WERI-Rb-1 (cell line): Measurements from ENCODE around the gene ZFPL1.

Experiments used
- DNase-seq: peaks from one replicate; pipeline ENCODE4 v3.0.0-alpha.2; 2020
- H3K27ac ChIP-seq: fragments of 250-450 bp; sonication (Bioruptor Pico); 2 replicates; pipeline ENCODE4 v1.5.1; 2020; ENCODE audit warnings: mild to moderate bottlenecking, moderate library complexity
- H3K27me3 ChIP-seq: fragments of 250-450 bp; sonication (Bioruptor Pico); 2 replicates; pipeline ENCODE4 v1.5.1; 2021; ENCODE audit warnings: mild to moderate bottlenecking, low read depth, moderate library complexity; ENCODE audit not compliant: insufficient read depth, severe bottlenecking
- H3K36me3 ChIP-seq: fragments of 250-450 bp; sonication (Bioruptor Pico); 2 replicates; pipeline ENCODE4 v1.5.1; 2020; ENCODE audit warnings: mild to moderate bottlenecking, moderate library complexity
- H3K4me3 ChIP-seq: 2 replicates; pipeline ENCODE4 v1.5.1; 2011; ENCODE audit warnings: low read depth, mild to moderate bottlenecking, control low read depth, low read length
- H3K9me3 ChIP-seq: fragments of 250-450 bp; sonication (Bioruptor Pico); 2 replicates; pipeline ENCODE4 v1.5.1; 2021; ENCODE audit warnings: mild to moderate bottlenecking, moderate library complexity; ENCODE audit not compliant: severe bottlenecking
- CTCF ChIP-seq: IDR thresholded peaks from 2 replicates; pipeline ENCODE4 v1.5.1; 2011; ENCODE audit warnings: low read depth, mild to moderate bottlenecking, control low read depth, inconsistent platforms, low read length

The ZFPL1 gene

GRCh38 chr11:65083834-65084597 lies at the start of gene ZFPL1, which contains the start of gene CDCA5:
ZFPL1 (plus strand) TSS chr11:65084222; CDS start chr11:65084699, 477 bp downstream.
CDCA5 (minus strand) TSS chr11:65084040; CDS start chr11:65083978, 62 bp downstream.
- TF ChIP-seq CTCF = no peak
- Histone ChIP-seq H3K27ac (peak within 1 kb of the TSS; percentile 97), H3K9me3 (no peaks in the 10 kb centered on the region), H3K4me3 (peak within 1 kb of the TSS; percentile 90), H3K27me3 (no peaks in the 10 kb centered on the region), H3K36me3 (peaks cover 51% of the 10 kb centered on the region)
- peak; percentile 95 for DNase-seq

GRCh38 chr11:65034423-65034822 lies 49.6 kb upstream of the ZFPL1 start:
- no peaks in the 10 kb centered on the region for H3K27me3 ChIP-seq
- H3K36me3 ChIP-seq = peaks cover 40% of the 10 kb centered on the region
- no peak overlapping the region for H3K27ac ChIP-seq
- no peak for TF ChIP-seq CTCF
- H3K4me3 ChIP-seq = no peak overlapping the region
- H3K9me3 ChIP-seq = no peaks in the 10 kb centered on the region
- DNase-seq = no peak

GRCh38 chr11:65035579-65035978 lies 48.4 kb upstream of the ZFPL1 start:
- H3K36me3 ChIP-seq = peaks cover 45% of the 10 kb centered on the region
- no peak for TF ChIP-seq CTCF

GRCh38 chr11:65036931-65037330 lies 47.1 kb upstream of the ZFPL1 start:
- Histone ChIP-seq H3K27me3 (no peaks in the 10 kb centered on the region), H3K4me3 (no peak overlapping the region), H3K36me3 (peaks cover 38% of the 10 kb centered on the region), H3K9me3 (no peaks in the 10 kb centered on the region), H3K27ac (no peak overlapping the region)
- TF ChIP-seq CTCF = no peak
- no peak for DNase-seq

More at GRCh38 chr11:65035579-65035978, 48.4 kb upstream of the ZFPL1 start:
- H3K4me3 ChIP-seq = no peak overlapping the region
- no peaks in the 10 kb centered on the region for H3K27me3 ChIP-seq
- no peaks in the 10 kb centered on the region for H3K9me3 ChIP-seq
- DNase-seq = no peak
- no peak overlapping the region for H3K27ac ChIP-seq

GRCh38 chr11:65040520-65040846 lies 43.5 kb upstream of the ZFPL1 start:
- Histone ChIP-seq H3K36me3 (peaks cover 48% of the 10 kb centered on the region), H3K27ac (peak overlapping the region; percentile 92), H3K27me3 (no peaks in the 10 kb centered on the region), H3K4me3 (peak overlapping the region; percentile 77), H3K9me3 (no peaks in the 10 kb centered on the region)
- TF ChIP-seq CTCF = no peak
- no peak for DNase-seq
